Measurements from ENCODE around the gene MXD1. TPM values are rescaled to one million over a fixed set of nuclear protein-coding genes. Genes with fewer than 3 reads are reported as not detected.
A peak's percentile ranks its signal among the peaks of the same experiment; 100 is the strongest.

The MXD1 gene
- total and polyA plus RNA-seq, 9 of the 15 experiments (the other 6 are each of a cell fraction or from before 2014, with no cell fraction given): 6.7 to 35.9 (median 11.0) TPM

- TF ChIP-seq THAP7 (CRISPR knock-in tag; IDR thresholded peaks at IDR 0.05) (0 out of 2 replicates have a peak, but pooled peaks have one; percentile 56), ZNF263 (CRISPR knock-in tag; IDR thresholded peaks at IDR 0.05; ENCODE audit: borderline replicate concordance) (peak; percentile 49; the same call in 1 of the 2 replicates), RUNX1 (IDR thresholded peaks at IDR 0.05; ENCODE audit: low read depth) (no peak), MYNN (IDR thresholded peaks at IDR 0.05) (peak; percentile 80; the same call in 1 of the 2 replicates), MYNN (CRISPR knock-in tag; IDR thresholded peaks at IDR 0.05) (no peak), RBM22 (IDR thresholded peaks at IDR 0.05; ENCODE audit: low read depth, low read length, poor library complexity, severe bottlenecking) (peak; percentile 90), TARDBP (IDR thresholded peaks at IDR 0.05) (no peak; the same call in 1 of the 2 replicates), KDM5B (IDR thresholded peaks at IDR 0.05; ENCODE audit: insufficient replicate concordance, low read depth, low read length) (peak; percentile 55), KDM4B (IDR thresholded peaks at IDR 0.05; ENCODE audit: borderline replicate concordance in 2 of 2, low read depth in 1 of 2) (no peak), CEBPG (CRISPR knock-in tag; IDR thresholded peaks at IDR 0.05) (peak; percentile 71), CEBPG (tag; conservative IDR thresholded peaks at IDR 0.05 in 1 of 2, IDR thresholded peaks at IDR 0.05 in 1 of 2) (peak; percentile 71 to 93), POLR2A (conservative IDR thresholded peaks at IDR 0.05) (peak; percentile 87), PRPF4 (IDR thresholded peaks at IDR 0.05; ENCODE audit: insufficient read depth, low read depth, low read length, poor library complexity, severe bottlenecking) (no peak), FOXJ2 (tag; IDR thresholded peaks at IDR 0.05) (peak; percentile 82; the same call in 1 of the 2 replicates), ILF3 (IDR thresholded peaks at IDR 0.05; ENCODE audit: borderline replicate concordance) (0 out of 2 replicates have a peak, but pooled peaks have one; percentile 5), HLTF (IDR thresholded peaks at IDR 0.05) (no peak)
- TF ChIP-seq, protein P1, sequence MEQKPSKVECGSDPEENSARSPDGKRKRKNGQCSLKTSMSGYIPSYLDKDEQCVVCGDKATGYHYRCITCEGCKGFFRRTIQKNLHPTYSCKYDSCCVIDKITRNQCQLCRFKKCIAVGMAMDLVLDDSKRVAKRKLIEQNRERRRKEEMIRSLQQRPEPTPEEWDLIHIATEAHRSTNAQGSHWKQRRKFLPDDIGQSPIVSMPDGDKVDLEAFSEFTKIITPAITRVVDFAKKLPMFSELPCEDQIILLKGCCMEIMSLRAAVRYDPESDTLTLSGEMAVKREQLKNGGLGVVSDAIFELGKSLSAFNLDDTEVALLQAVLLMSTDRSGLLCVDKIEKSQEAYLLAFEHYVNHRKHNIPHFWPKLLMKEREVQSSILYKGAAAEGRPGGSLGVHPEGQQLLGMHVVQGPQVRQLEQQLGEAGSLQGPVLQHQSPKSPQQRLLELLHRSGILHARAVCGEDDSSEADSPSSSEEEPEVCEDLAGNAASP (IDR thresholded peaks at IDR 0.05): no peak
- TF ChIP-seq, protein P2, sequence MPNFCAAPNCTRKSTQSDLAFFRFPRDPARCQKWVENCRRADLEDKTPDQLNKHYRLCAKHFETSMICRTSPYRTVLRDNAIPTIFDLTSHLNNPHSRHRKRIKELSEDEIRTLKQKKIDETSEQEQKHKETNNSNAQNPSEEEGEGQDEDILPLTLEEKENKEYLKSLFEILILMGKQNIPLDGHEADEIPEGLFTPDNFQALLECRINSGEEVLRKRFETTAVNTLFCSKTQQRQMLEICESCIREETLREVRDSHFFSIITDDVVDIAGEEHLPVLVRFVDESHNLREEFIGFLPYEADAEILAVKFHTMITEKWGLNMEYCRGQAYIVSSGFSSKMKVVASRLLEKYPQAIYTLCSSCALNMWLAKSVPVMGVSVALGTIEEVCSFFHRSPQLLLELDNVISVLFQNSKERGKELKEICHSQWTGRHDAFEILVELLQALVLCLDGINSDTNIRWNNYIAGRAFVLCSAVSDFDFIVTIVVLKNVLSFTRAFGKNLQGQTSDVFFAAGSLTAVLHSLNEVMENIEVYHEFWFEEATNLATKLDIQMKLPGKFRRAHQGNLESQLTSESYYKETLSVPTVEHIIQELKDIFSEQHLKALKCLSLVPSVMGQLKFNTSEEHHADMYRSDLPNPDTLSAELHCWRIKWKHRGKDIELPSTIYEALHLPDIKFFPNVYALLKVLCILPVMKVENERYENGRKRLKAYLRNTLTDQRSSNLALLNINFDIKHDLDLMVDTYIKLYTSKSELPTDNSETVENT (CRISPR knock-in tag; IDR thresholded peaks at IDR 0.05): peak; percentile 92
- TF ChIP-seq, protein P3, sequence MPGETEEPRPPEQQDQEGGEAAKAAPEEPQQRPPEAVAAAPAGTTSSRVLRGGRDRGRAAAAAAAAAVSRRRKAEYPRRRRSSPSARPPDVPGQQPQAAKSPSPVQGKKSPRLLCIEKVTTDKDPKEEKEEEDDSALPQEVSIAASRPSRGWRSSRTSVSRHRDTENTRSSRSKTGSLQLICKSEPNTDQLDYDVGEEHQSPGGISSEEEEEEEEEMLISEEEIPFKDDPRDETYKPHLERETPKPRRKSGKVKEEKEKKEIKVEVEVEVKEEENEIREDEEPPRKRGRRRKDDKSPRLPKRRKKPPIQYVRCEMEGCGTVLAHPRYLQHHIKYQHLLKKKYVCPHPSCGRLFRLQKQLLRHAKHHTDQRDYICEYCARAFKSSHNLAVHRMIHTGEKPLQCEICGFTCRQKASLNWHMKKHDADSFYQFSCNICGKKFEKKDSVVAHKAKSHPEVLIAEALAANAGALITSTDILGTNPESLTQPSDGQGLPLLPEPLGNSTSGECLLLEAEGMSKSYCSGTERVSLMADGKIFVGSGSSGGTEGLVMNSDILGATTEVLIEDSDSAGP (CRISPR knock-in tag; IDR thresholded peaks at IDR 0.05): no peak
- TF ChIP-seq, protein P4, sequence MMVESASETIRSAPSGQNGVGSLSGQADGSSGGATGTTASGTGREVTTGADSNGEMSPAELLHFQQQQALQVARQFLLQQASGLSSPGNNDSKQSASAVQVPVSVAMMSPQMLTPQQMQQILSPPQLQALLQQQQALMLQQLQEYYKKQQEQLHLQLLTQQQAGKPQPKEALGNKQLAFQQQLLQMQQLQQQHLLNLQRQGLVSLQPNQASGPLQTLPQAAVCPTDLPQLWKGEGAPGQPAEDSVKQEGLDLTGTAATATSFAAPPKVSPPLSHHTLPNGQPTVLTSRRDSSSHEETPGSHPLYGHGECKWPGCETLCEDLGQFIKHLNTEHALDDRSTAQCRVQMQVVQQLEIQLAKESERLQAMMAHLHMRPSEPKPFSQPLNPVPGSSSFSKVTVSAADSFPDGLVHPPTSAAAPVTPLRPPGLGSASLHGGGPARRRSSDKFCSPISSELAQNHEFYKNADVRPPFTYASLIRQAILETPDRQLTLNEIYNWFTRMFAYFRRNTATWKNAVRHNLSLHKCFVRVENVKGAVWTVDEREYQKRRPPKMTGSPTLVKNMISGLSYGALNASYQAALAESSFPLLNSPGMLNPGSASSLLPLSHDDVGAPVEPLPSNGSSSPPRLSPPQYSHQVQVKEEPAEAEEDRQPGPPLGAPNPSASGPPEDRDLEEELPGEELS (CRISPR knock-in tag; IDR thresholded peaks at IDR 0.05; ENCODE audit: borderline replicate concordance): no peak
Measured at GRCh38 chr2:69914164-69914949, 552 bp upstream of the MXD1 start (continued).

Data from K562 (cell line).